ENCODE data around the gene PRUNE2.

The PRUNE2 gene

GRCh38 chr9:76798527-76798926, 107.4 kb downstream of the PRUNE2 start:
- no peaks in the 10 kb centered on the region for H3K9me3 ChIP-seq
- no peak for DNase-seq
- peaks cover 12% of the 10 kb centered on the region for H3K4me1 ChIP-seq
- no peaks in the 10 kb centered on the region; the same call in 1 of the 2 replicates for H3K36me3 ChIP-seq
- H3K27me3 ChIP-seq: no peaks in the 10 kb centered on the region
- H3K4me3 ChIP-seq (ENCODE audit: low read depth, low read length): no peak overlapping the region
- TF ChIP-seq CTCF (IDR thresholded peaks at IDR 0.05; ENCODE audit: low read depth, low read length): no peak

DNA sequence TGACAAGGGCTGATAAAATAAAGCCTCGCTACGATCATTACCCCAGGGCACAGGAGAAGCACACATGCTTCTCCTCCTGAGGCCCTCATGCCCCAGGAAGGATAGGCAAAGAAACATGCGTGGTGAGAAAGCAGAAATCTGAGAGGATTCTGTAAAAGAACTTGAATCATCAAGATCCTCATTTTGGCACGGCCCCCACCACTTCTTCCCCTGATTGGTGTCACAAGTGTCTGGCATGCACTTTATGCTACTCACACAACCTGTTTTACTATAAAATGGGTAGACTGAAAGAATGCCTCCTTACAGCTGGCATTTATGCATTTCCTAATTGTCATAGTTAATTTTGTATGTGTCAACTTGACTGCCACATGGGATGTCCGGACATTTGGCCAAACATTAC, 109.6 kb downstream of the PRUNE2 start:
- Histone ChIP-seq H3K27me3 (no peaks in the 10 kb centered on the region), H3K9me3 (no peaks in the 10 kb centered on the region), H3K36me3 (no peaks in the 10 kb centered on the region; the same call in 1 of the 2 replicates), H3K4me1 (0 out of 2 replicates have a peak, but pooled peaks cover 5% of the 10 kb centered on the region), H3K4me3 (ENCODE audit: low read depth, low read length) (no peak overlapping the region)
- DNase-seq: no peak
- TF ChIP-seq CTCF (IDR thresholded peaks at IDR 0.05; ENCODE audit: low read depth, low read length): no peak

GRCh38 chr9:76793784-76794431, 112.0 kb downstream of the PRUNE2 start:
- Histone ChIP-seq H3K9me3 (no peaks in the 10 kb centered on the region), H3K4me1 (peaks cover 17% of the 10 kb centered on the region; the same call in 1 of the 2 replicates), H3K27me3 (no peaks in the 10 kb centered on the region), H3K4me3 (ENCODE audit: low read depth, low read length) (no peak overlapping the region), H3K36me3 (no peaks in the 10 kb centered on the region; the same call in 1 of the 2 replicates)
- no peak for DNase-seq
- TF ChIP-seq CTCF (IDR thresholded peaks at IDR 0.05; ENCODE audit: low read depth, low read length): no peak

- H3K27me3 ChIP-seq: no peaks in the 10 kb centered on the region
- H3K36me3 ChIP-seq: no peaks in the 10 kb centered on the region
- no peak for DNase-seq
- TF ChIP-seq CTCF (IDR thresholded peaks at IDR 0.05; ENCODE audit: low read depth, low read length): no peak
- H3K4me3 ChIP-seq (ENCODE audit: low read depth, low read length): no peak overlapping the region
- H3K4me1 ChIP-seq: peaks cover 22% of the 10 kb centered on the region
- H3K9me3 ChIP-seq: no peaks in the 10 kb centered on the region
Measured at GRCh38 chr9:76789840-76790239, 116.1 kb downstream of the PRUNE2 start.

DNA sequence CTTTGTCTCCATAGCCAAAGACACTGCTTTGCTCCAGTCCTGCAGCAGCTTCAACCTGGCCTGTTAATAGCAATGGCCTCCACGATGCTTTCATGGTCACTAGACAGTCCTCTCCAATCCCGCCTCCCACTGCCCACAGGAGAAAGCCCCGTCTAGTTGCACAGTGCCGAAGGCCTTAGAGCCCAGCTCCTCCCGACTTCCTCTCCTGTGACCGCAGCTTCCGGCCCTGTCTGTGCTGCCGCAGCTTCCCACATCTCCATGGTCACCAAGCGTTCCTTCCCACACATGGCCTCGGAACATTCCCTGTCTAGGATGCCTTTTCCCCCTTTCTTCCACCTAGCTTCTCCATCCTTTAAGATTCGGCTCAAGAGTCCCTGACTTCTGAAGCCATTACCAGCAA, 118.2 kb downstream of the PRUNE2 start:
- peaks cover 22% of the 10 kb centered on the region for H3K4me1 ChIP-seq
- DNase-seq: no peak
- H3K27me3 ChIP-seq: no peaks in the 10 kb centered on the region
- no peaks in the 10 kb centered on the region for H3K36me3 ChIP-seq
- no peak for TF ChIP-seq CTCF (IDR thresholded peaks at IDR 0.05; ENCODE audit: low read depth, low read length)
- H3K4me3 ChIP-seq (ENCODE audit: low read depth, low read length): no peak overlapping the region
- no peaks in the 10 kb centered on the region for H3K9me3 ChIP-seq

GRCh38 chr9:76785501-76785900, 120.4 kb downstream of the PRUNE2 start:
- Histone ChIP-seq H3K9me3 (no peaks in the 10 kb centered on the region), H3K4me1 (peaks cover 16% of the 10 kb centered on the region), H3K27me3 (no peaks in the 10 kb centered on the region), H3K36me3 (no peaks in the 10 kb centered on the region; the same call in 1 of the 2 replicates), H3K4me3 (ENCODE audit: low read depth, low read length) (no peak overlapping the region)
- no peak for TF ChIP-seq CTCF (IDR thresholded peaks at IDR 0.05; ENCODE audit: low read depth, low read length)
- no peak for DNase-seq

Data from BE2C (cell line).